Kidney (tissue), 14 donors: ENCODE data around the gene QKI. TPM values are rescaled to one million over a fixed set of nuclear protein-coding genes. Genes with fewer than 3 reads are reported as not detected.
A peak's percentile ranks its signal among the peaks of the same experiment; 100 is the strongest.

Experiments
- DNase-seq, 5 donors: peaks; one replicate each; pipeline ENCODE4 v3.0.0-alpha.2; 2013 to 2020
- FAIRE-seq: peaks from 2 replicates; lab custom pipeline; 2012; peaks lifted over from hg19 to GRCh38; lab: Jason Lieb, UNC
- H3K27ac ChIP-seq, 2 donors: one replicate each; pipeline ENCODE4 v1.7.0; 2013; ENCODE audit warnings: low read depth in 2 of 2, low read length in 2 of 2, inconsistent platforms in 1 of 2
- H3K27me3 ChIP-seq: one replicate; pipeline ENCODE4 v1.7.1; 2013; ENCODE audit warnings: low read length, inconsistent platforms; ENCODE audit not compliant: control insufficient read depth, insufficient read depth
- H3K36me3 ChIP-seq, 3 donors: one replicate each; pipeline versions ENCODE4 v1.7.0 to v1.7.1; 2013; ENCODE audit warnings: low read length in 3 of 3, control low read depth in 1 of 3, inconsistent platforms in 1 of 3; ENCODE audit not compliant: insufficient read depth in 3 of 3, control insufficient read depth in 2 of 3
- H3K4me1 ChIP-seq, 3 donors: one replicate each; pipeline versions ENCODE4 v1.7.0 to v1.7.1; 2013; ENCODE audit warnings: low read length in 3 of 3, inconsistent platforms in 1 of 3, low read depth in 1 of 3; ENCODE audit not compliant: control insufficient read depth in 2 of 3, insufficient read depth in 2 of 3
- H3K4me3 ChIP-seq, 3 donors: one replicate each; pipeline versions ENCODE4 v1.7.0 to v1.8.1; 2013; ENCODE audit warnings: low read length in 3 of 3, control low read depth in 1 of 3, inconsistent platforms in 1 of 3
- H3K9ac ChIP-seq, 3 donors: one replicate each; pipeline versions ENCODE4 v1.7.0 to v1.7.1; 2013; ENCODE audit warnings: low read length in 3 of 3, control low read depth in 1 of 3, inconsistent platforms in 1 of 3
- H3K9me3 ChIP-seq, 3 donors: one replicate each; pipeline versions ENCODE4 v1.7.0 to v1.7.1; 2013; ENCODE audit warnings: low read length in 3 of 3, control low read depth in 1 of 3, inconsistent platforms in 1 of 3; ENCODE audit not compliant: control insufficient read depth in 2 of 3, insufficient read depth in 1 of 3
- CTCF ChIP-seq: IDR thresholded peaks from 3 replicates; pipeline ENCODE4 v1.5.1; 2012; ENCODE audit warnings: mild to moderate bottlenecking, moderate library complexity, borderline replicate concordance; ENCODE audit not compliant: insufficient read depth; ENCODE audit errors: extremely low read depth
- intact Hi-C: fragments of 100-400 bp; cut with DNase I; formaldehyde crosslinking; loops from one replicate; pipeline ENCODE4 v1.11.1; 2022
- polyA plus RNA-seq: library from polyadenylated mRNA; stranded (reverse); fragments of 350-450 nt; fragmentation: Illumina TruSeq; extraction: RNeasy Lipid Tissue Mini Kit (QIAGEN cat#74804); gene quantifications from one replicate; pipeline ENCODE4 v1.2.3, GENCODE V29; 2014; ENCODE audit warnings: low read depth, low replicate concordance; ENCODE audit not compliant: insufficient read depth
- total RNA-seq: library from RNA; stranded (reverse); fragmentation: NEBNext Ultra II Directional; extraction: Animal tissue kit (Norgen Biotek cat#: 25700); gene quantifications from one replicate; pipeline ENCODE4 v1.2.1, GENCODE V29; 2021
- donor health status: control.
- donor health status: control.
- donor health status: control.
- donor health status: control.
- donor health status: control.
- donor health status: DM: yes; HTN: yes; CAD: no.
- donor health status: Normal renal cell carcinoma (clear cell type).

QKI gene
- total and polyA plus RNA-seq, 2 donors from 2014 or later: 17.6 to 121 TPM

DNA sequence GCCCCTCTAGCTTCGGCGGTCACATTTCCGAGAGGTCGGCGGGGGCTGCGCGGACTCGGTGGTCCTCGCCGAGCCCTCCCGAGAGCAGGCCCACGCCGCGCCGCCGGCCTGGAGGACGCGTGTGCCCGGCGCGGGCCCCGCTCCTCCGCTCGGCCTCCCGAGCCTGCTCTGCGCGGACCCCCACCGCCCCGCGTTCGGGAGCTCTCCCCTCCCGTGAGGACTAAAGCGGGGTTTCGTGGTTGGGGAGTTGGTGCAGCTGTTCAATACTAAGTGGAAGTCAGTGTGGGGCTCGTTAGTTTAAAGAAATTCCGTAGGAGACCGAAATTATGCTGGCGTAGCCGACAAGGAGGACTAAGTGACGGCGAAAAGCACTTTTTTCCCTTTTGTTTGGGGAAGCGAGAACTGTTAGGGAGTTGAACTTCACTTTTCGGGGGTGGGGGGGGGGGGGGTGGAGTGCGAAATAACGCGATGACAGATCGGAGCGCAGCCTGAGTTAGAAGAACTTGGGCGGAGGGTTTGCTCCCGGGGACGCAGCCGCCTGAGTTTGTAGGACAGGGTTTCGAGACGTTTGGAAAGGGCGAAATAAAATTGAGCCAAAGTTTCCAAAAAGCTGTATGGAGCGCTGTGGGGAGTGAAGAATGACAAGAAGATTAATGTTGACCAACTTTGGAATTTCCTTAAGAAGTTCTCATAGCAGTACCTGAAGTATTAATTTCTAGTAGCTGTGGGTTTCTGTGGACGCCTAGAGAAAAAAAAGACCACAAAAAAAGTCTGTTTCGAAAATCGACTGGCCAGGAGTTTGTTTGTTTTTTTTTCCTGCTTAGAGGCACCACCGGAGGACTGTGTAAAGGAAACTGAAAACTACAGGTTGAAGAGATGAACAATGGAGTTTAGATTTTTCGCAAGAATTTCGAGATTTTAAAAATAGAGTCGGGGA is 1.4 kb downstream of the QKI start:
- peak; percentile 62 to 85 (median 77) for DNase-seq
- peak overlapping the region; percentile 97 to 98 for H3K27ac ChIP-seq
- H3K9me3 ChIP-seq: no peaks in the 10 kb centered on the region
- peak overlapping the region; percentile 75 to 97 (median 97) for H3K4me3 ChIP-seq
- H3K27me3 ChIP-seq: no peaks in the 10 kb centered on the region
- no peaks in the 10 kb centered on the region for H3K36me3 ChIP-seq
- peak overlapping the region; percentile 70 to 99 (median 97) for H3K9ac ChIP-seq
- peaks cover 0 to 12% (median 9%) of the 10 kb centered on the region in 3 donors for H3K4me1 ChIP-seq
- no peak for TF ChIP-seq CTCF
- intact Hi-C loops: no loop called here
- FAIRE-seq: no peak

GRCh38 chr6:163416557-163417253 is 2.2 kb downstream of the QKI start:
- Histone ChIP-seq H3K36me3 (no peaks in the 10 kb centered on the region), H3K9ac (peak overlapping the region; percentile 70 to 99 (median 97)), H3K4me1 (peaks cover 0 to 16% (median 9%) of the 10 kb centered on the region in 3 donors), H3K27ac (peak overlapping the region; percentile 97 to 98), H3K9me3 (no peaks in the 10 kb centered on the region), H3K4me3 (peak overlapping the region; percentile 75 to 97 (median 97)), H3K27me3 (no peaks in the 10 kb centered on the region)
- intact Hi-C loops: no loop called here
- DNase-seq (peak in 3 of 5 donors; percentile 62 to 95 (median 91)), FAIRE-seq (peak; percentile 98)
- TF ChIP-seq CTCF: peak; percentile 40

DNA sequence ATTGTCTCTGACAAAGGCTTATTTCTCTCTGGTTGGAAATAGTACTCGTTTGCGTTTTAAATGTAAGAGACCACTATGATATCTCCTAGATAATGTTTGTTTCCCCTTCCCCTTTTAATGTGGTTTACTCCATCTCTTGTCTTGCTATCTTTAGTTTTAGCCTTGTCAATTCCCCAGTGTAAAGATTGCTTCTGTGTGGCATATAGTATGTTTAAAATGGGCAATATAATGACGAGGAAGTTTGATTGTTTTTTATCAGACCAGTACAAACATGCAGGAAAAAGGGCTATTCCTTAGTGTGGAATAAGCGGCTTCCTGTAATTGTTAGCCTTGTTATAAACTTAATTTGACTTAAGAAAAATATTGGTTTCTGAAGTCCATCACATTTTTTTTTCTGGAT is 3.1 kb downstream of the QKI start:
- TF ChIP-seq CTCF: no peak
- H3K4me3 ChIP-seq: peak overlapping the region; percentile 51 to 97 (median 75)

More for the DNA sequence above, 3.1 kb downstream of the QKI start:
- DNase-seq (peak in 1 of 5 donors; percentile 25), FAIRE-seq (no peak)
- H3K9me3 ChIP-seq: no peaks in the 10 kb centered on the region
- H3K27ac ChIP-seq: peak overlapping the region; percentile 26 to 49
- H3K27me3 ChIP-seq: no peaks in the 10 kb centered on the region
- H3K36me3 ChIP-seq: no peaks in the 10 kb centered on the region
- peaks cover 0 to 18% (median 7%) of the 10 kb centered on the region in 3 donors for H3K4me1 ChIP-seq
- peak overlapping the region; percentile 18 to 41 (median 40) for H3K9ac ChIP-seq
- intact Hi-C loops: no loop called here
